DMS 273 (cell line): Measurements from ENCODE around the gene TRIM46.
A peak's percentile ranks its signal among the peaks of the same experiment; 100 is the strongest.
"Not testable (repeated sequence)": the region's sequence is repeated elsewhere in the genome, so short reads cannot be mapped to it uniquely, and the experiment has no call there.

Experiments used
- DNase-seq: peaks from one replicate; lab custom pipeline; 2025; ENCODE audit not compliant: unreplicated experiment; lab: John Stamatoyannopoulos, UW

Gene TRIM46

GRCh38 chr1:155226188-155226909 lies 52.7 kb downstream of the TRIM46 start:
- DNase-seq: peak; percentile 92

GRCh38 chr1:155226910-155227260 lies 53.2 kb downstream of the TRIM46 start:
- peak; percentile 79 for DNase-seq

DNA sequence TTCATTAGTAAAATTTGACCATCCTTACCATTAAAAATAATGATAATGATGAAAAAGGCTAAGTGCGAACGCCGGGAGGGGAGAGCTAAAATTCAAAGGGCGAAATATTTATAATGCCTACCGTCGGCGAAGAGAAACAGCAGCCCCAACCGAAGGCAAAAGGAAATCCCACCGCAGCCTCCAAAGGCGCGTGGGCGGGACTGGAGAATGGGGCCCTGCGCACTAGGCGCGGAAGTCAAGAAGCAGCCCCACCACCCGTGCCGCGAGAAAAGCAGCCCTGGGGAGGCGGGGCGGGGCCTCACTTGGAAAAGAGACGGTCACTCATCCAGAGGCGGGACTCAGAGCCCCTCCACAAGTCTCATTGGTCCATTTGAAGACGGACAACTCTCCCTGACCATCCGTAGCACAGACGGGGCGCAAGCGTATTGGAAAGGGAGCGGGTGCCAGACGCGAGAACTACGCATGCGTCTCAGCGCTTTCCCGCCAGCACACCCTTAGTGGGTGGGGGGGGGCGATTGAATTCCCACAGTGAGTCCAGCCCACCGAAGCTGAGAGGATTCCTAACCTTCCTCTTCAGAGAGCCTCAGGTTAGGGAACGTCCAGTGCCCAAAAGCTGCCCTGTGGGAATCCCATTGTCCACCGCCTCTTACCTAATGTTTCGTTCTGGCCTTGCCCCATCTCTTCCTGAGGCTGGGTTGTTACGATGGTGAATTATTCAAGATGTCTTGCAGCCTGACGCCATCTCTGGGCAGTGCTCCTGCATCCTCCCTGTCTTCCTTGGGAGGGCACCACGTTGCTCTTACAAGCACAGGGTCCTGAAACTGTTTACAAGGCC lies 53.8 kb downstream of the TRIM46 start:
- DNase-seq: peak; percentile 100

- DNase-seq: no peak
Observed at GRCh38 chr1:155228096-155228427, 54.4 kb downstream of the TRIM46 start.

DNA sequence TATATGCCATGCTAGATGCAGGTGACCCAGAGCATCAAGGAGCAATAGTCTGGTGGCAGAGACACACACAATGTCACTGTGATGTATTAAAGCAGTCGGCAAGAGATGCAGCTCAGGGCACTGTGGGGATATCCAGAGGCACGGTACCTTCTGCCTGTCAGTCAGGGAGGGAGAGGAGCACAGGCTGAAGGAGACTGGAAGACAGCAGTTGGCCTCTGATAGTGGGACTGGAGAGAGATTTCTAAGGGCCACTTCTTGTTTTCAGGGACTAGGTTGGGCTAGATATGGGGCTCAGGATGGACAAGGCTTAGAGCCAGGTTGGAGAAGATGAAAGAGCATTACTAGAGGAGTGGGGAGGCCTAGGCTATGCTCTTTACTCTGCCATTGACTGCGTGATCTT lies 57.7 kb downstream of the TRIM46 start:
- not testable (repeated sequence) for DNase-seq

GRCh38 chr1:155232001-155232978 lies 58.6 kb downstream of the TRIM46 start:
- not testable (repeated sequence) for DNase-seq

DNA sequence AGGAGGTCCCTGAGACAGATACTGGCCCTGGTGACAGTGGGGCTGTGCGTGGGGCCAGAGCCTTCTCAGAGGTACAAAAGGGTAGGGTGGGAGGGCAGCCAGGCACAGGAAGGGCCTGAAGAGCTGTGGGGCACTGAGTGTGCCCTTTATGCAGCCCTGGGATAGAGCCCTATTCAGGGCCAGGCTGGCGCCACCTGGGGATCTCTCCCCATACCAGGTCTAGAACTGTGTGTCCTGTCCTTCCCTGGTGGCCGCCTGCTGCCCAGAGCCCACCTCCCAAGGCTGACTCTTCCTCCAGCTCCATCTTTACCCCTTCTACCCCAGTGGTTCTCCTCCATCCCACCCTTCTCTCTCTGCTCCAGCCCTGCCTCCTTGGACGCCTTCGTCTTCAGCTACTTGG lies 59.9 kb downstream of the TRIM46 start:
- not testable (repeated sequence) for DNase-seq
